HUES64 (cell line): ENCODE results near the gene APBB2.

ENCODE experiments used
- H3K27ac ChIP-seq: 2 replicates; pipeline ENCODE4 v1.7.0; 2013; ENCODE audit warnings: low read depth, low read length, inconsistent platforms
- H3K27me3 ChIP-seq: 2 replicates; pipeline ENCODE4 v1.6.1; 2013; ENCODE audit warnings: mild to moderate bottlenecking, low read length; ENCODE audit not compliant: insufficient read depth
- H3K36me3 ChIP-seq: 2 replicates; pipeline ENCODE4 v1.6.1; 2013; ENCODE audit warnings: mild to moderate bottlenecking, low read length; ENCODE audit not compliant: insufficient read depth
- H3K4me1 ChIP-seq: 2 replicates; pipeline ENCODE4 v1.6.1; 2013; ENCODE audit warnings: mild to moderate bottlenecking, low read length, moderate library complexity; ENCODE audit not compliant: insufficient read depth
- H3K4me3 ChIP-seq: 2 replicates; pipeline ENCODE4 v1.5.1; 2013; ENCODE audit warnings: mild to moderate bottlenecking, low read length, moderate library complexity
- H3K9ac ChIP-seq: 2 replicates; pipeline ENCODE4 v1.6.1; 2013; ENCODE audit warnings: mild to moderate bottlenecking, low read depth, low read length
- H3K9me3 ChIP-seq: 2 replicates; pipeline ENCODE4 v1.6.1; 2013; ENCODE audit warnings: low read depth, low read length; ENCODE audit not compliant: insufficient read depth
- WGBS: fragments of 150-250, 120-280 bp; methylation state at CpG from one replicate; pipeline ENCODE4 v1.1.7; 2013; ENCODE audit warnings: missing lambda C conversion rate; 5-methylcytosine and 5-hydroxymethylcytosine counted together

Gene APBB2

DNA sequence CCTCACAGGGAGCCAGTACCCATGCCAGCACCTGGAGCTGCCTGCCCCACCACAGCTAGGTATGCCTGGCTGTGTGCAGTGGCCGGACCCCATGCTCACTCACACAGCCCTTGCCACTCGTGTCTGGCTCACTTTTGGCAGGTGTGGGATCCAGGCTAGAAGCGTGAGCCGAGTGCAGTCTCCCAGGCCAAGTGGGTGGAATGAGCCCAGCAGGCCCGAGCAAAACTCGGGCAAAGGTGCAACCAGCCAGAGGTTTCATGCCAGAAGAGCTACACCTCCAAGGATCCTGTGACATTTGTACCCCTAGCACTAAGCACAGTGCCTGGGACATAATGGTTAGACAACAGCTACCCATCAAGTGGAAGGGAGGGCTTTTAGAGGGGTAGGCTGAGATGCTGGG, 246.8 kb downstream of the APBB2 start:
- H3K27ac ChIP-seq = no peak overlapping the region
- H3K36me3 ChIP-seq = 0 out of 2 replicates have a peak, but pooled peaks cover 3% of the 10 kb centered on the region
- H3K4me1 ChIP-seq = peaks cover 5% of the 10 kb centered on the region
- 93% methylated on average over 6 of the region's 6 CpGs for whole genome bisulfite sequencing
- no peak overlapping the region for H3K4me3 ChIP-seq
- H3K9me3 ChIP-seq = peaks cover 5% of the 10 kb centered on the region; the same call in 1 of the 2 replicates
- no peak overlapping the region for H3K9ac ChIP-seq
- no peaks in the 10 kb centered on the region for H3K27me3 ChIP-seq

DNA sequence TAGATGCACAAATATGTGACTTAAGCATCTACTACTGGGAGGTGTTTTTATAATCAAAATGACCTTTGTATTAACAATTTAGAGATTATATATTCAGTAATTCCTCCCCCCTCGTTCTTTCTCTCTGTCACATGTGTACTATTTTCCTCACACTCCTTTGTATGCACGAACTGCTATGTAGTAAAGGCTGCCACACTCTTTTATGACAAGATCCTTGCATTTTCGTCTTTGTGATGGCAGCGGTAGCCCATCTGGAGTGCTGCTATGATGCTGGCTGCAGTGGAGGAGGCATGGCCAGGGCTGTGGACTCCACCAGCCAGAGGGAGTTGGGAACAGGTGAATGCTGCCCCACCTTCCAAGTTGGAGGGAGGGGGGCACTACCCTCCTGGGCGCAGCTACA, 248.3 kb downstream of the APBB2 start:
- H3K27ac ChIP-seq = no peak overlapping the region
- H3K36me3 ChIP-seq = 0 out of 2 replicates have a peak, but pooled peaks cover 3% of the 10 kb centered on the region
- H3K9ac ChIP-seq = no peak overlapping the region
- peaks cover 5% of the 10 kb centered on the region; the same call in 1 of the 2 replicates for H3K9me3 ChIP-seq
- H3K27me3 ChIP-seq = no peaks in the 10 kb centered on the region
- H3K4me1 ChIP-seq = peaks cover 16% of the 10 kb centered on the region
- 97% methylated on average over 5 of the region's 5 CpGs for WGBS
- no peak overlapping the region for H3K4me3 ChIP-seq

DNA sequence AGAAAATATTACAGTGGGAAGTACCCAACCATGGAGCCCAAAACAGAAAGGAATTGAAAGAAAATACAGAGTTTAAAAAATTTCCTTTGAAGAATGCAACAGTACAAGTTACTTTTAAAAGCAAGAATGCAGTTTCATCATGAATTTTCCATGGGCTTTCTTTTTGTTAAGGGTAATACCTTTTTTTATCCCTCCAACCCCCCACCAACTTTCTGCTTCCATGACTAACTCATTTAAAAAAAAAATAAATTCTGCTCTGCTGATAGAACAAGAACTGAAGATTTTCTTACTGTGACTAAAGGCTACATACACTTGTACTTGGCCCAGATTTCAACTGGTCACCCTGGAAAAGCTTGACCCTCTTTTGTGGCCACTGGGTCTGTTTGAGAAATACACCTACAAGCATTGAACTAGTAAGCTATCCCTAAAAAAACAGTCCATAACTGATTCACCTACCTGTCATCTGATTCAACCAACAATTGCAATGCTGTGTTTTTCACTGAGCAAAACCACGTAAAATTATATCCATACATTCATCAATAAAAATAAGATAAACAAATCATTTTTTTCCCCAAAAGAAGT, 250.4 kb downstream of the APBB2 start:
- H3K4me3 ChIP-seq = no peak overlapping the region
- H3K27ac ChIP-seq = no peak overlapping the region
- peaks cover 5% of the 10 kb centered on the region; the same call in 1 of the 2 replicates for H3K9me3 ChIP-seq
- WGBS = 95% methylated on average over 1 of the region's 1 CpG
- no peaks in the 10 kb centered on the region for H3K27me3 ChIP-seq
- H3K9ac ChIP-seq = no peak overlapping the region
- H3K36me3 ChIP-seq = 0 out of 2 replicates have a peak, but pooled peaks cover 3% of the 10 kb centered on the region
- H3K4me1 ChIP-seq = peaks cover 16% of the 10 kb centered on the region

DNA sequence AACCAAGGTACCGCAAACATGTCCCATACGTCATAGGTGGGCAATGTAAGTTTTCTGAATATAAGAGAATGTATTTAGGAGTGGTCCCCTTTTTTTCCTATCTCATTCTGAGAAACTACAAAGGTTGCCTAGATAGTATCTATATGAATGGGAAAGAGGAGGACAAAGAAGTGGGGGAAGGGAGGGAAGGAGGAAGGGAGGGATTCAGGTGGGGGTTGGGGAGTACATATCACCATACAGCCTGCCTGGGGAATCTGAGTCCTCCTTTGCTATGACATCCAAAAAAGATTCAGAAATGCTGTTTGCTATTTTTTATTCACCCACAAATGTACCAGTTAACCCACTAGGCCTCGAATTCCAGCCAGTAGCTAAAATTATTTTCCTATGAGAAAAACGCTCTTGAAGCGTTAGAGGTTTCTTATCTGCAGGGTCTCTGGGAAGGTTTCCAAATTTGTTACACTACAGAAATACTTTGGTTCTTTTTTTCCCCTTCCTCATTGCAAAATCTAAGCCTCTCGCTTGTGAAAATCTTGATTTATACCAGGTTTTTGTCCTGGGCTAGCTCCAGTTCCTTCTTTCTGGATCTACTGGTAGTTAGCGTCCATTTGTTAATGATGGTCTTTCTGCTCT, 251.7 kb downstream of the APBB2 start:
- H3K27ac ChIP-seq = 0 out of 2 replicates have a peak overlapping the region, but pooled peaks have one; percentile 18
- 90% methylated on average over 7 of the region's 7 CpGs for WGBS
- H3K9me3 ChIP-seq = peaks cover 5% of the 10 kb centered on the region; the same call in 1 of the 2 replicates

DNA sequence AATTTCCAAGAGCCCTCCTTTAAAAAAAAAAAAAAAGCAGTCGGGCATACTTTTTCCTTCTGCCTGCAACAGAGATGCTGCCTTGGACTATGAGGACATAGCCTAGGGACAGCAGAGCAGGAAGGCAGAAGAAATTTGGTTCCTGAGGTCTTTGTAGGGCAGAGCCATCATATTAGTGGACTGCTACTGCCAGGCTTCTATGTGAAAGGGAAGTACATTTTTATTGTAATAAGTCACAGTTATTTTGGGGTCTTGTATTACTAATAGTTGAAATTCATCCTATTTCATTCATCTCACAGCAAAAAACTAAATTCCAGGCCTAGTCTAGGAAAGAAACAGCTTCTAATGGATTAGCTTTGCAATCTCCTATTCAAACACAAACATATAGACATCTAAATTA, 253.4 kb downstream of the APBB2 start:
- H3K27ac ChIP-seq = no peak overlapping the region
- H3K4me1 ChIP-seq = peaks cover 16% of the 10 kb centered on the region
- H3K9me3 ChIP-seq = no peaks in the 10 kb centered on the region
- no peak overlapping the region for H3K4me3 ChIP-seq
- WGBS = 95% methylated on average over 1 of the region's 1 CpG
- H3K9ac ChIP-seq = no peak overlapping the region
- H3K27me3 ChIP-seq = no peaks in the 10 kb centered on the region
- H3K36me3 ChIP-seq = no peaks in the 10 kb centered on the region

More for the DNA sequence above, 251.7 kb downstream of the APBB2 start:
- peaks cover 16% of the 10 kb centered on the region for H3K4me1 ChIP-seq
- 0 out of 2 replicates have a peak, but pooled peaks cover 3% of the 10 kb centered on the region for H3K36me3 ChIP-seq
- H3K27me3 ChIP-seq = no peaks in the 10 kb centered on the region
- no peak overlapping the region for H3K9ac ChIP-seq
- no peak overlapping the region for H3K4me3 ChIP-seq

DNA sequence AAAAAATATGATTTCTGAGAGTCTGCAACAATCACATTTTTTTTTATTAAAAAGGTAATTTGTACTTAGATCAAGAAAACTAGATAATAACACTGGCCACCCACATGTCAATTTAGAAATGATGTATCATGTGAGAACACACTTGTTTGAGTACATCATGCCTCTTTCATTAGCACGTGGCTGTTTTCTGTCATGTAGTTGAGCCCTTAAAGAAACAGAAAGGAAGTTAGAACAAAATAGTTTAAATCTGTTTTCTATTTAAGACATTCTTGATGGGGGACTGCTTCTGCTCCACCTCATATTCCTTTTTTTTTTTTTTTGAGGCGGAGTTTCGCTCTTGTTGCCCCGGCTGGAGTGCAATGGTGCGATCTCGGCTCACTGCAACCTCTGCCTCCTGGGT, 257.1 kb downstream of the APBB2 start:
- Histone ChIP-seq H3K27me3 (no peaks in the 10 kb centered on the region), H3K4me1 (peaks cover 14% of the 10 kb centered on the region), H3K9ac (no peak overlapping the region), H3K9me3 (no peaks in the 10 kb centered on the region), H3K36me3 (no peaks in the 10 kb centered on the region), H3K27ac (no peak overlapping the region), H3K4me3 (no peak overlapping the region)
- 95% methylated on average over 6 of the region's 6 CpGs for WGBS

DNA sequence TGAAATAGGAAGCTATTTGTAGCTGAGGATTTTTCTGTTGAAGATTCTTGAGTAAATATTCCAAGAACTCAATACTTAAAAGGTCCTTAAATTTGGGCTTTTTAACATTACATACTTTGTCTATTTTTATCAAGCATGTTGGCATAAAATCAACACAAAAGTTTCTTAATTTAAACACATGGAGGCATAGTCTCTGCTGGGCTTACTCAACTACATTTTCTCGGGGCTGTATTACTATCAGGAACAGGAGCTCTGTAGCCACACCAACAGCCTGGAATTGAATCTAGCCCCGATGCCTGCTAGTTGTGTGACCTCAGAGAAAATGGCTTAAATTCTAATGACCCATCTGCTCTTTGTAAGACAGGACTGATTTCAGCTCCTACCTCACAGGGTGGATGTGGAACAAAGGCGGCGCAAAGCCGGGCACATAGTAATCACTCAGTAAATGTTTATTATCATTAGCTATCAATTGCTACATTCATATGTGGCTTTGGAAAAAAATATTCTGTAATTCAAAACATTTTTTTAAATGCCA, 257.6 kb downstream of the APBB2 start:
- H3K4me3 ChIP-seq = no peak overlapping the region
- H3K27me3 ChIP-seq = no peaks in the 10 kb centered on the region
- no peaks in the 10 kb centered on the region for H3K9me3 ChIP-seq
- H3K9ac ChIP-seq = no peak overlapping the region
- no peak overlapping the region for H3K27ac ChIP-seq
- no peaks in the 10 kb centered on the region for H3K36me3 ChIP-seq
- peaks cover 9% of the 10 kb centered on the region for H3K4me1 ChIP-seq
- 98% methylated on average over 5 of the region's 5 CpGs for WGBS

DNA sequence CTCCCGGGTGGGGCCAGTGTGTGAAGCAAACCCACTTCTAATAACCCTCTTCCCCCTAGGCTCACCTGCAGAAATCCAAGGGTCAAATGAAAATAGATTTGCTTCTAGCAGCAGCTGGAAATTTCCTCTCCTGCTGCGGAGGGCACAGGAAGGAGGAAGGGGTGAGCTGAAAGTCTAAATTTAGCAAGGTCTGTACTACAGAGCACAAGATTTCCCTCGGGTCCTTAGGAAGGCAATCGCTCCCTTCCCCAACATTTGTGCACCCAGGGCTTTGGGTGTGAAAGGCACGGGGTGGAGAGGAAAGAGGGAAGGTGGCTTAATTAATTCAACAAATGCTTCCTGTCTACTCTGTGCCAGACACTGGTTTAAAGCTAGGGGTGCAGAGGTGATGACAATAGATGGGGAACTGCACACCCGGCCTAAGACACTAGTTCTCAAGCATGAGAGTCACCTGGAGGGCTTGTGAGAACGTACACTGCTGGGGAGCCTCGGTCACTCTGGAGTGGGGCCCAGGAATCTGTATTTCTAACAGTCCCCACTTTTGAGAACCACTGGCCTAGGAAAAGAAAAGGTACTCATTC, 260.2 kb downstream of the APBB2 start:
- 0 out of 2 replicates have a peak overlapping the region, but pooled peaks have one; percentile 10 for H3K9ac ChIP-seq
- peaks cover 7% of the 10 kb centered on the region; the same call in 1 of the 2 replicates for H3K4me1 ChIP-seq
- H3K27ac ChIP-seq = 0 out of 2 replicates have a peak overlapping the region, but pooled peaks have one; percentile 20
- H3K4me3 ChIP-seq = no peak overlapping the region
- H3K9me3 ChIP-seq = no peaks in the 10 kb centered on the region
- H3K36me3 ChIP-seq = no peaks in the 10 kb centered on the region
- WGBS = 92% methylated on average over 8 of the region's 8 CpGs
- no peaks in the 10 kb centered on the region for H3K27me3 ChIP-seq

DNA sequence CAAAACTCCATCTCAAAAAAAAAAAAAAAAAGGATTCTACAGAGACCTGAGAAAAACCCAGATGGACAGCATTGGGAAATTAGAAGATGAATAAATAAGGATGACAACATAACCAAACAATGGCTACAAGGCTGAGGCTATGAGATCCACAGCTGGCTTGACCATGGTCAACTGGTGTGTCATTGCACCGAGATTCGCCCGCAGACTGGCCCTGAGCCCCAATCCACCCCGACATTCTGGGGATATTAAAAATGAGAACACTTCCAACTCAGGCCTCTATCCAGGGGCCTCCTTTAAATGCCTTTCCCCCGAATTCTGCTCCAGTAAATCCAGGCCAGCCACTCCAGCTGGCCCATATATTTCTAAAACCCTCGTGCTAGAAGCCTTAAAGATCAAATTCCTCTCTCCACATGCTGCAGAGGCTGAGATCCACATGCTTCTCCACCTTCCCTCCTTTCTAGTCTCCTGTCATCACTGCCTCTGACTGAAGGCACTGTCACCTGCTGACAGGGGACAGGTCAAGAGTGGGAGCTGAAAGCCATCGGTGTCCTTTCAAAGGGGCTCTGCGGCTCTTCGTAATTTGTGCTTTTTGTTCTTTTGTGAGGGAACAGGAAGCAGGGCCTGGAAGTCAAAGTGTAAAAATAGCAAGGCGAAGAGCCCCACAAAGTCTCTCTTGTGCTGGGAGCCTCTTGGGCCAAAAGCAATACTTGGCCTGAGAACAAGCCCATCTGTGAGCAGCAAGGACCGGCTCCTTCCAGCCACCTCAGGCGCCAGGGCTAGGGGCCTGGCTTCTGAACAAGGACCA, 260.9 kb downstream of the APBB2 start:
- Histone ChIP-seq H3K27me3 (no peaks in the 10 kb centered on the region), H3K36me3 (no peaks in the 10 kb centered on the region), H3K4me3 (no peak overlapping the region), H3K4me1 (peaks cover 7% of the 10 kb centered on the region; the same call in 1 of the 2 replicates), H3K9ac (no peak overlapping the region), H3K9me3 (no peaks in the 10 kb centered on the region), H3K27ac (0 out of 2 replicates have a peak overlapping the region, but pooled peaks have one; percentile 20)
- 90% methylated on average over 12 of the region's 12 CpGs for whole genome bisulfite sequencing

DNA sequence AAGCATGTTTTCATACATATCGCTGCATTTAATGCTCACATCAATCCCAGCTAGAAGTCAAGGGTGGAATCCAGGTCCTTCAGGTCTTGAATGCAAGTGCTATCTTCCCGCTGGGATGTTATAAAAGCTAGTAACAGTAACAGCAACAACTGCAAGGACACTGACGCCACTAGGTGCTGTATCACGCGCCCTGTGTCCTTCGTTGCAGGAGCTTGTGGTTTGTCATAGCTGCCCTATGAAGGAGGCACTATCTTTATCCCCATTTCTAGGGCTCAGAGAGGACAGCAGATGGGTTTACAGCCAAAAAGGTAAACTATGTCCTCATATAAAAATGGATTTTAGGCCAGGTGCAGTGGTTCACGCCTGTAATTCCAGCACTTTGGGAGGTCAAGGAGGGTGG, 261.7 kb downstream of the APBB2 start:
- H3K9me3 ChIP-seq = no peaks in the 10 kb centered on the region
- H3K9ac ChIP-seq = no peak overlapping the region
- H3K36me3 ChIP-seq = no peaks in the 10 kb centered on the region
- H3K4me1 ChIP-seq = peaks cover 7% of the 10 kb centered on the region; the same call in 1 of the 2 replicates
- H3K4me3 ChIP-seq = no peak overlapping the region
- H3K27me3 ChIP-seq = no peaks in the 10 kb centered on the region
- WGBS = 95% methylated on average over 7 of the region's 7 CpGs
- H3K27ac ChIP-seq = no peak overlapping the region
